Heart left ventricle (tissue), 16 donors: ENCODE measurements around the gene TPRG1L. TPM values are rescaled to one million over a fixed set of nuclear protein-coding genes. Genes with fewer than 3 reads are reported as not detected.

Experiments used
- ATAC-seq, 4 donors: fragments of 200-7000 bp; cut with Tn5 transposase; one replicate each; pipeline ENCODE4 v1.9.1; 2020 to 2022; ENCODE audit warnings: moderate library complexity in 4 of 4, mild to moderate bottlenecking in 3 of 4, moderate number of reproducible peaks in 1 of 4
- DNase-seq, 5 donors: peaks; one replicate each; pipeline ENCODE4 v3.0.0-alpha.2; 2020
- H3K27ac ChIP-seq, 12 donors: fragments of 200-600 bp; sonication (generic) in 4 of 12; one replicate each; pipeline versions ENCODE4 v1.5.0 to v1.8.0; 2016 to 2022; ENCODE audit warnings: mild to moderate bottlenecking in 2 of 12
- H3K27me3 ChIP-seq, 9 donors: fragments of 200-600 bp; sonication (generic) in 2 of 9; one replicate each; pipeline versions ENCODE4 v1.5.1 to v1.8.0; 2016 to 2022; ENCODE audit warnings: mild to moderate bottlenecking in 3 of 9
- H3K36me3 ChIP-seq, 9 donors: fragments of 200-600 bp; sonication (generic) in 2 of 9; one replicate each; pipeline versions ENCODE4 v1.5.0 to v1.8.0; 2018 to 2022; ENCODE audit warnings: mild to moderate bottlenecking in 2 of 9
- H3K4me1 ChIP-seq, 12 donors: fragments of 200-600 bp; sonication (generic) in 4 of 12; one replicate each; pipeline versions ENCODE4 v1.5.0 to v1.8.0; 2016 to 2022; ENCODE audit warnings: mild to moderate bottlenecking in 3 of 12
- H3K4me3 ChIP-seq, 12 donors: fragments of 200-600 bp; sonication (generic) in 4 of 12; one replicate each; pipeline versions ENCODE4 v1.5.0 to v1.8.0; 2017 to 2022; ENCODE audit warnings: mild to moderate bottlenecking in 9 of 12, moderate library complexity in 4 of 12
- H3K9me3 ChIP-seq, 12 donors: fragments of 200-600 bp; sonication (generic) in 4 of 12; one replicate each; pipeline versions ENCODE4 v1.5.0 to v1.8.0; 2016 to 2022; ENCODE audit warnings: mild to moderate bottlenecking in 1 of 12
- CTCF ChIP-seq, 12 donors: fragments of 200-600 bp; sonication (generic) in 4 of 12; IDR thresholded peaks; one replicate each; pipeline versions ENCODE4 v1.5.0 to v1.8.0; 2018 to 2022; ENCODE audit warnings: antibody characterized with exemption in 12 of 12, mild to moderate bottlenecking in 5 of 12
- POLR2A ChIP-seq, 2 donors: fragments of 450-650 bp; IDR thresholded peaks; one replicate each; pipeline ENCODE4 v1.6.1; 2017; ENCODE audit warnings: antibody characterized with exemption in 2 of 2, mild to moderate bottlenecking in 2 of 2, moderate library complexity in 2 of 2
- WGBS, 4 donors: extraction: QIAGEN DNeasy Blood & Tissue Kit in 2 of 4; methylation state at CpG; one replicate each; pipeline versions ENCODE4 v1.1.5 to v1.1.7; 2013 to 2018; 5-methylcytosine and 5-hydroxymethylcytosine counted together
- intact Hi-C, 10 donors: fragments of 100-400 bp; cut with DNase I; formaldehyde crosslinking; loops; one replicate each; pipeline versions ENCODE4 v1.11.1 to v1.14.2; 2022
- polyA plus RNA-seq, 2 donors: library from polyadenylated mRNA; stranded (reverse); fragments of 200-250 nt; gene quantifications; one replicate each; pipeline ENCODE4 v1.2.3, GENCODE V29; 2013
- total RNA-seq, 9 donors: library from RNA; depleted of rRNA in 2 of 9; stranded (reverse); fragments of >200 nt in 2 of 9; fragmentation: NEBNext Ultra II Directional in 3 of 9; extraction: Animal tissue kit (Norgen Biotek cat#: 25700) in 3 of 9; gene quantifications; one replicate each; pipeline versions ENCODE4 v1.1.0 to v1.2.4, GENCODE V29; 2016 to 2023
- donor health status: ischemic (EF 13 %, LVEDD 7.1; RV severe dilation, severe dysfunction).
- donor health status: healthy with polysubstance abuse.
- donor health status: DM: no; HTN: yes; CAD: no.
- donor health status: DM: no; HTN: no; CAD: no.
- donor health status: ischemic (EF 25% LVEDD 6.9; RV normal size, moderate dysfunction).
- donor health status: ischemic (EF 25% LVEDD 5.7; RV mildly dilated, moderate dysfunction).
- donor health status: healthy.
- donor health status: DM: yes; HTN: yes; CAD: no.
- donor health status: ischemic (EF 35%, LVEDD 5.7; RV mildly dilated, moderate dysfunction).
- donor health status: nonischemic (EF 11% LVEDD 7.7; RV severe dilation, severe dysfunction).
- donor health status: DM: yes; HTN: yes; CAD: no.
- donor health status: PGD.
- donor health status: ischemic (EF 29% LVEDD 5.4; RV normal size, mild dysfunction).
- donor health status: nonischemic (EF 23%, LVEDD 6.1; RV moderate dilation, normal function).

The TPRG1L gene
- total and polyA plus RNA-seq, 11 donors = 24.2 to 58.0 (median 48.8) TPM

GRCh38 chr1:3660704-3661103 is 35.9 kb downstream of the TPRG1L start:
- ATAC-seq = no peak
- intact Hi-C loops = no loop called here
- no peak for DNase-seq
- Histone ChIP-seq H3K4me1 (no peaks in the 10 kb centered on the region), H3K27ac (no peak overlapping the region), H3K4me3 (no peak overlapping the region), H3K36me3 (no peaks in the 10 kb centered on the region), H3K27me3 (peaks cover 0 to 7% (median 0%) of the 10 kb centered on the region in 9 donors), H3K9me3 (no peaks in the 10 kb centered on the region)
- TF ChIP-seq POLR2A (IDR thresholded peaks at IDR 0.05) (no peak), CTCF (IDR thresholded peaks at IDR 0.05) (no peak)
- WGBS, 4 donors = 81 to 85% (median 82%) methylated on average over 2 of the region's 2 CpGs

GRCh38 chr1:3661631-3662030 is 36.8 kb downstream of the TPRG1L start:
- TF ChIP-seq POLR2A (IDR thresholded peaks at IDR 0.05) (no peak), CTCF (IDR thresholded peaks at IDR 0.05) (no peak)

GRCh38 chr1:3662080-3662671 is 37.4 kb downstream of the TPRG1L start:
- Histone ChIP-seq H3K27ac (no peak overlapping the region), H3K36me3 (no peaks in the 10 kb centered on the region), H3K4me3 (no peak overlapping the region), H3K27me3 (peaks cover 0 to 3% (median 0%) of the 10 kb centered on the region in 9 donors), H3K9me3 (no peaks in the 10 kb centered on the region), H3K4me1 (no peaks in the 10 kb centered on the region)
- 84 to 87% (median 85%) methylated on average over 15 to 16 of the region's 16 CpGs for WGBS, 4 donors
- DNase-seq = no peak
- intact Hi-C loops = no loop called here
- TF ChIP-seq POLR2A (IDR thresholded peaks at IDR 0.05) = no peak
- no peak for TF ChIP-seq CTCF (IDR thresholded peaks at IDR 0.05)
- no peak for ATAC-seq

More at GRCh38 chr1:3661631-3662030, 36.8 kb downstream of the TPRG1L start:
- Histone ChIP-seq H3K27me3 (peaks cover 0 to 6% (median 0%) of the 10 kb centered on the region in 9 donors), H3K27ac (no peak overlapping the region), H3K4me3 (no peak overlapping the region), H3K4me1 (no peaks in the 10 kb centered on the region), H3K36me3 (no peaks in the 10 kb centered on the region), H3K9me3 (no peaks in the 10 kb centered on the region)
- no peak for DNase-seq
- 90 to 98% (median 96%) methylated on average over 4 of the region's 4 CpGs for WGBS, 4 donors
- ATAC-seq = no peak
- intact Hi-C loops = no loop called here

- H3K4me3 ChIP-seq = no peak overlapping the region
- no peaks in the 10 kb centered on the region for H3K36me3 ChIP-seq
- no peak for ATAC-seq
- intact Hi-C loops = no loop called here
- H3K9me3 ChIP-seq = no peaks in the 10 kb centered on the region
- 65 to 83% (median 76%) methylated on average over 8 to 14 of the region's 14 CpGs for WGBS, 4 donors
- no peaks in the 10 kb centered on the region for H3K27me3 ChIP-seq
- H3K4me1 ChIP-seq = peaks cover 0 to 9% (median 5%) of the 10 kb centered on the region in 12 donors
- no peak for TF ChIP-seq POLR2A (IDR thresholded peaks at IDR 0.05)
- no peak for TF ChIP-seq CTCF (IDR thresholded peaks at IDR 0.05)
- DNase-seq = peak in 2 of 5 donors; percentile 9 to 20
- no peak overlapping the region for H3K27ac ChIP-seq
These were observed 39.3 kb downstream of the TPRG1L start for GRCh38 chr1:3663999-3664699.
